Stimulated activated CD8-positive, alpha-beta memory T cell treated with anti-CD3 and anti-CD28 coated beads, Interleukin-15, amount 100 ng/mL, for 1 hour (primary cell): Measurements from ENCODE around the gene ADAM15.
A peak's percentile ranks its signal among the peaks of the same experiment; 100 is the strongest.

Experiments used
- DNase-seq: peaks from one replicate; pipeline ENCODE4 v3.0.0-alpha.2; 2020; ENCODE audit warnings: low read depth

ADAM15 gene

GRCh38 chr1:155012776-155013602 lies 38.1 kb upstream of the ADAM15 start:
- no peak for DNase-seq

- no peak for DNase-seq
Measured at GRCh38 chr1:155013632-155014031, 37.5 kb upstream of the ADAM15 start.

GRCh38 chr1:155014709-155015508 lies 36.2 kb upstream of the ADAM15 start:
- DNase-seq, result no peak

- no peak for DNase-seq
Measured at GRCh38 chr1:155015527-155016230, 35.4 kb upstream of the ADAM15 start.

GRCh38 chr1:155016231-155016831 lies 34.8 kb upstream of the ADAM15 start:
- DNase-seq, result no peak

- DNase-seq, result peak; percentile 80
Measured at GRCh38 chr1:155017041-155017945, 33.8 kb upstream of the ADAM15 start.

- no peak for DNase-seq
Measured at GRCh38 chr1:155017946-155018316, 33.2 kb upstream of the ADAM15 start.

- no peak for DNase-seq
Measured at GRCh38 chr1:155018617-155019348, 32.3 kb upstream of the ADAM15 start.

- DNase-seq, result no peak
Measured at GRCh38 chr1:155019377-155020245, 31.5 kb upstream of the ADAM15 start.

GRCh38 chr1:155022136-155022926 lies 28.8 kb upstream of the ADAM15 start:
- no peak for DNase-seq

GRCh38 chr1:155022927-155023236 lies 28.2 kb upstream of the ADAM15 start:
- DNase-seq, result no peak

- DNase-seq, result no peak
Measured at GRCh38 chr1:155023627-155024026, 27.5 kb upstream of the ADAM15 start.

- no peak for DNase-seq
Measured at GRCh38 chr1:155024315-155024714, 26.8 kb upstream of the ADAM15 start.

- DNase-seq, result no peak
Measured at GRCh38 chr1:155026154-155026553, 25.0 kb upstream of the ADAM15 start.

- DNase-seq, result no peak
Measured at GRCh38 chr1:155026588-155026987, 24.5 kb upstream of the ADAM15 start.

GRCh38 chr1:155029513-155030242 lies 21.4 kb upstream of the ADAM15 start:
- DNase-seq, result no peak

GRCh38 chr1:155030243-155030795 lies 20.8 kb upstream of the ADAM15 start:
- no peak for DNase-seq

GRCh38 chr1:155030899-155031298 lies 20.2 kb upstream of the ADAM15 start:
- no peak for DNase-seq
